ENCODE data around the gene CSTPP1.

- TF ChIP-seq CTCF (IDR thresholded peaks at IDR 0.05) = no peak
- TF ChIP-seq EZH2 (IDR thresholded peaks at IDR 0.05; ENCODE audit: borderline replicate concordance, insufficient read depth, low read depth, low read length, poor library complexity, severe bottlenecking) = no peak
These were observed 46.4 kb downstream of the CSTPP1 start for GRCh38 chr11:46982797-46983452.
